GM11168 (cell line): ENCODE results near the gene DAZL.

Source experiments
- in situ Hi-C: fragments of 300-500 bp; cut with MboI; formaldehyde crosslinking; loops from one replicate; pipeline ENCODE4 v1.12.0; 2022; ENCODE audit warnings: low sequenced_read_pairs; ENCODE audit not compliant: unreplicated experiment

Gene DAZL

GRCh38 chr3:16547561-16548357 is 57.5 kb downstream of the DAZL start:
- in situ Hi-C loops: no loop called here

GRCh38 chr3:16546186-16547010 is 58.8 kb downstream of the DAZL start:
- in situ Hi-C loops: no loop called here

- in situ Hi-C loops: no loop called here
These were observed 59.6 kb downstream of the DAZL start for GRCh38 chr3:16545413-16546185.

- in situ Hi-C loops: no loop called here
These were observed 61.9 kb downstream of the DAZL start for GRCh38 chr3:16543242-16543864.

- in situ Hi-C loops: no loop called here
These were observed 66.7 kb downstream of the DAZL start for GRCh38 chr3:16538507-16538906.

- in situ Hi-C loops: no loop called here
These were observed 68.2 kb downstream of the DAZL start for GRCh38 chr3:16536996-16537395.
